OCI-M2 (cell line): ENCODE measurements around the gene MZF1.
A peak's percentile ranks its signal among the peaks of the same experiment; 100 is the strongest.
"Not testable (repeated sequence)": the region's sequence is repeated elsewhere in the genome, so short reads cannot be mapped to it uniquely, and the experiment has no call there.

ENCODE experiments used
- DNase-seq: peaks from one replicate; lab custom pipeline; 2025; ENCODE audit not compliant: unreplicated experiment; lab: John Stamatoyannopoulos, UW

The MZF1 gene

DNA sequence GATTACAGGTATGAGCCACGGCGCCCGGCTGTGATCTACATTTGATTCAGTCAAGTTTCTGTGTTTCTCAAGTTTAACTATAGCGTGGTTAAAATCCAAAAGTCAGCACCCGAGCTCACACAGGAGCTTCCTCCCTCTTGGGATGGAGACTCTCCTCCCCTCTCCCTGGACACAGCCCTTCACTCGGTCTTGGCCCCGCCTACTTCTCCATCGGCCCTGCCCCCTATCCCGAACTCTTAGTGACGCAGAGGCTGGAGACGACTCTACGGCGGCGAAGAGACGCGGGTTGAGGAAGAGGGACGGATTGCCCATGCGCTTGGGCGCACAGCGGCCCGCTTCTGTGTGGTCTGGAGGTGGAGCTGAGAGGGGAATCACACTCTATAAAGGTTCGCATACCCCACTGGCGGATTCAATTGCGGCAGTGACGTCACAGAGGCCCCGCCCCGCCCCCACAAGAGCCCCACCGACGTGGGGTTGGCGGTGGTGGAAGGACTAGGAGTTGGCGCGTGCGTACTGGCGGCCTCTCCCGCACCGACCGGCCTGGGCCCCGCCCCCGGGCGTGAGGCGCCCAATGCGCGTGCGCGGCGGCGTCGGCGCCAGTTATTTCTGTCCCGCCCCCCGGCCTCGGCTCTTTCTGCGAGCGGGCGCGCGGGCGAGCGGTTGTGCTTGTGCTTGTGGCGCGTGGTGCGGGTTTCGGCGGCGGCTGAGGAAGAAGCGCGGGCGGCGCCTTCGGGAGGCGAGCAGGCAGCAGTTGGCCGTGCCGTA lies 29.1 kb downstream of the MZF1 start, which contains the start of gene TRIM28:
Gene TRIM28, plus strand, starts transcription at position 239 of the 765 bp plus-strand sequence. CDS start 694 bp downstream, outside the sequence.
- DNase-seq: no peak

DNA sequence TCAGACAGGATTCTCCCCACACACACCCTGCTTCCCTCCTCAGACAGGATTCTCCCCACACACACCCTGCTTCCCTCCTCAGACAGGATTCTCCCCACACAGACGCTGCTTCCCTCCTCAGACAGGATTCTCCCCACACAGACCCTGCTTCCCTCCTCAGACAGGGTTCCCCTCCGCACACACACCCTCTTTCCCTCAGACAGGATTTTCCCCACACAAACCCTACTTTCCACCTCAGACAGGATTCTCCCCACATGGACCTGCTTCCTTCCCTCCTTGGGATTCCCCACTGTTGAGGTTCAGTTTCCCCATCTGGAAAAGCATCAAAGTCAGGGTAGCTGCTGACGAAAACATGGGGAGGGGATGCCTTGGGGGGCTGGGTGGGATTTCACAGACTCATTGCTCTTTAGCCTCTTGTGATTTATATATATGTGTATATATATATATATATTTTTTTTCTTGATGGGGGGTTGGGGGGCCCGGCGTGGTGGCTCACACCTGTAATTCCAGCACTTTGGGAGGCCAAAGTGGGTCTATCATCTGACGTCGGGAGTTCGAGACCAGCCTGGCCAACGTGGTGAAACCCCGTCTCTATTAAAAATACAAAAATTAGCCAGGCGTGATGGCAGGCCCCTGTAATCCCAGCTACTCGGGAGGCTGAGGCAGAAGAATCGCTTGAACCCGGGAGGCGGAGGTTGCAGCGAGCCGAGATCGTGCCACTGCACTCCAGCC lies 30.3 kb downstream of the MZF1 start:
- not testable (repeated sequence) for DNase-seq

DNA sequence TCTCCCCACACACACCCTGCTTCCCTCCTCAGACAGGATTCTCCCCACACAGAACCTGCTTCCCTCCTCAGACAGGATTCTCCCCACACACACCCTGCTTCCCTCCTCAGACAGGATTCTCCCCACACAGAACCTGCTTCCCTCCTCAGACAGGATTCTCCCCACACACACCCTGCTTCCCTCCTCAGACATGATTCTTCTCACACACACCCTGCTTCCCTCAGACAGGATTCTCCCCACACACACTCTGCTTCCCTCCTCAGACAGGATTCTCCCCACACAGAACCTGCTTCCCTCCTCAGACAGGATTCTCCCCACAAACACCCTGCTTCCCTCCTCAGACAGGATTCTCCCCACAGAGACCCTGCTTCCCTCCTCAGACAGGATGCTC lies 34.0 kb downstream of the MZF1 start:
- DNase-seq: not testable (repeated sequence)

DNA sequence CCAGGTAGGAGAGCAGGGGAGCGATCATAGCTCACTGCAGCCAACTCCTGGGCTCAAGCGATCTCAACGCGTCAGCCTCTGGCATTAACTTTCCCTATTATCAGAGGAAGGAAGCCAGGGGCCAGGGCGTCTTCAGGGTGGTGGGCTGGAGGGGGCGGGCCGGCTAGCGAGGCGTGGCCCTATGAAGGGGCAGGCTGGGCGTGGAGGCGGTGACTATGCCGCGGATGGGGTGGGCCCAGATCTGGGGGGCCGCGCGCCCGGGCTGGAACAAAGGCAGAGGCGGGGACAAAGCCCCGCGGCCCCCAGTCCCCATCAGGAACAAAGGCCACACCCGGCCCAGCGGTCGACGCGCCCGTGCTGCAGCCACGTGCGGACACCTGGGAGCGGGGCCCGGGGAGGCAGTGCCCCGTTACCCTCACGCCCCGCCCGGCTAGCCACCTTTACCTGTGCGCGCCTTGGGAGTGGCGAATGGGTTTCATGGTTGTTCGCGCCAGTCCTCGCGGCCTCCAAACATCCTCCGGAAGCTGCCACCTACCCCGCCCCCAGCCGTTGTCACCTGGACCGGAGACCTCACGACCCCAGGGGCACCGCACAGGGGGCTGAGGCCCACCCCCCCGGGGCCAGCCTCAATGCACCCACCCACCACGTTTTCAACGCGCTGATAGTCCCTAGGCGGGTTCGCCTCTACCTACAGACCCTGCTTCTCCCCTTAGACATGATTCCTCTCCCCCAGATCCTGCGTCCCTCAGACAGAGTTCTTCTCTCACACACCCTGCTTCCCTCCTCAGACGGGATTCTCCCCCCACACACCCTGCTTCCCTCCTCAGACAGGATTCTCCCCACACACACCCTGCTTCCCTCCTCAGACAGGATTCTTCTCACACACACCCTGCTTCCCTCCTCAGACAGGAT lies 34.6 kb downstream of the MZF1 start:
- DNase-seq: peak; percentile 84

DNA sequence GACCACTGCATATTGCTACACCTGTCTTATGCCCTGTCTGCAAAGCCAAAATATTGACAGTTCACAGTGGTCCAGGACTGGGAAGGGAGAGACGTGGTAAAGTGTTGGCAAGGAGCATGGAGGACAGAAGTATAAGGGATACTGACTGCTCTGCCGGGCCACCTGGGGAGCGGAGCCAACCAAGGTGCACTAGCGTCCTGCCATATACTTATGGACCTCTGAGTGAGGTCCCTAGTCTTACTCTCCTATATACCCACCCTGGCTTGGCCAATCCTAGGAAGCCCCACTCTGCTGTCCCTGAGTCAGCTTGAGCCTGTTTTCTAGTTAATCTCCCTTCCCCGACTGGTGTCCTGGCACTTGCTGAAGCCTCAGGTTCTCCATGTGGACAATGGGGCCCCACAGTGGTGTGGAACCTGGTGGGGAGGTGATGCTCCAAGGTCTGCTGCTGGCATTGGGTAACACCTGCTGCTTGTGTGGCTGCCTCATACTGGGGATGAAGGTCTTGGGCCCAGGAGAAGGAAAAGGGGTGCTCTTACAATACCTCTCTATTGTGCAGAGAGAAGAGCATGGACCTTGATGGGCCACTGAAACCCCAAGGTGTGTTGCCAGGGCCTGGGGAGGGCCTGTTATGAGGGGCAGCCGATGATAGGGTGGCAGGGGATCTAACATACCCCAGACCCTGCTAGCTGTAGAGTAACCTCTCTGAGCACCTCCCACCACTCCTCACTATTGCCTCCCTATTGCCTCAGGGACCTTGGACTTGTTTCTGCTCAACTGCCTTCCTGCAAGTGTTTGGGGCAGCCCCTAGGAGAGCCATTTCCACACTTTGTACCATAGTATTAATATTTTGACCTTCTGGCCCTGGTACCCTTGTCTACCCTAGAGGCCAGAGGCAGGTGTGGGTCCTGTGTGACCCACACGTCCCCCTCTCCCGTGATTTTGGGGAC lies 36.0 kb downstream of the MZF1 start:
- no peak for DNase-seq

DNA sequence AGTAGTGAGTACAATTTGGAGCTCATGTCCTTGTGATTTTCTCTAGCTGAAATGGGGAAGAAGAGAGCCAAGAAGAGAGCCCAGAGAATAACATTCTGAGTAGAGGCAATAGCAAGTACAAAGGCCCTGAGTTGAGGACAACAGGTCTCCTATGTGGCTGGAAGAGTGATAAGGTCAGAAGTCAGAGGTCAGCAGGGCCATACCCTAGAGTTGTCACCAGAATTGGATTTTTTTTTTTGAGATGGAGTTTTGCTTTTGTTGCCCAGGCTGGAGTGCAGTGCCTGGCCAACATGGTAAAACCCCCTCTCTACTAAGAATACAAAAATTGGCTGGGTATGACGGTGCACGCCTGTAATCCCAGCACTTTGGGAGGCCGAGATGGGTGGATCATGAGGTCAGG lies 37.3 kb downstream of the MZF1 start:
- no peak for DNase-seq

DNA sequence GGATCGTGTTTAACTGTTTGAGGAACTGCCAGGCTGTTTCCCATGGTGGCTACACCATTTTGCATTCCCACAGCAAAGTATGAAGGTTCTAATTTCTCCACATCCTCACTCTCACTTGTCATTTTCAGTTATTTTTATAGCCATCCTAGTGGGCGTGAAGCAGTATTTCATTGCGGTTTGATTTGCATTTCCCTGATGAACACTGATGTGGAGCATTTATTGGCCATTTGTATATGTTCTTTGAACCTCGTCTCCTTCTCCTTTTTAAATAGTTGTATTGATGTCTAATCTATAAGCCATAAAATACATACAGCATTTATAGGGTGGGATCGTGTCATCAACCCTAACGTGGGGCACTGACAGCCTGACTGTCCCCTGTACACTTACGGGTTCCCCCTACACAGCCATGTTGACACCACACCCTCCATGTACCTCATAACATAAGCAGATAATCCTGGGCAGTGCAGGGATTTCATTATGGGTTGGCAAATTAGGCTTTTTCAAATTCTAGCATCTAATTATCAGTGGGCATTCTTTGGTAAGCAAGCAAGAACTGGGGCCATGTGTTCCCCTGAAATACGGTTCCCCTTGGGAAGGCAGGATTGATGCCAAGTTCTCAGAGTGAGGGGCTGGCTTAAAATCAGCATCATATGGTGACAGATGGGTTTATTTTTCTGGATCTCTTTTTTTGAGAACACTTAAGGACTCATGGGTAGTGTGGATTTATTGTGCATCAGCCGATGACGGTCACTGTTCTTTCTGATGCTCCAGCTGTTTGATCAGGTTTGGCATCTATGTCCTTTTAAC lies 41.9 kb downstream of the MZF1 start:
- no peak for DNase-seq

DNA sequence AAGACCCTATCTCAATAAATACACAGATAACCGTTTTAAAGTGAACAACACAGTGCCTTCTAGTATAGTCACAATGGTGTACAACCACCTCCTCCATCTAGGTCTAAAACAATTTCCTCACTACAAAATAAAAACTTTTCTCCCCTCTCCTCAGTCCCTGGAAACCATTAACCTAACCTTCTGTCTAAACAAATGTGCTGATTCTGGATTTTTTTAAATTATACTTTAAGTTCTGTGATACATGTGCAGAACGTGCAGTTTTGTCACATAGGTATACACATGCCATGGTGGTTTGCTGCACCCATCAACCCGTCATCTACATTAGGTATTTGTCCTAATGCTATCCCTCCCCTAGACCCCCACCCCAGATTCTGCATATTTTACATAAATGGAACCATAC lies 43.7 kb downstream of the MZF1 start:
- no peak for DNase-seq

DNA sequence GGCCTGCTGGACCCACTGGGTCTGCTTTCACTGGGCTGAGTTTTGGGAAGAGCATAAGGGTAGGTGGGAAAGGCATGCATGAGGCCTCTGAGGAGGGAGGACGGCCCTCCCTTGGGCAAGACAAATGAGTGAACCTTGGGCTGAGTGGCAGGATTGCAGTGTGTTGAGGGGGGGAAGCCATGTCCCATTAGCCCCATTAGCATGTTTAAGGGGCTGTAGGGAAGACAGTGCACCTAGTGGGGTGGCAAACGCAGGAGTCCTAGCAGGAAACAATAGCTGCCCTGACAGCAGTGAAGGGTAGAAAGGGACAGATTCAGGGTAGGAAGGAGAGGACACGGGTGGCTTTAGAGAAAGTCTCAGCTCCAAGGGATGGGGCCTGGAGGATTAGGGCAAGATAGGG lies 50.4 kb downstream of the MZF1 start:
- DNase-seq: no peak

DNA sequence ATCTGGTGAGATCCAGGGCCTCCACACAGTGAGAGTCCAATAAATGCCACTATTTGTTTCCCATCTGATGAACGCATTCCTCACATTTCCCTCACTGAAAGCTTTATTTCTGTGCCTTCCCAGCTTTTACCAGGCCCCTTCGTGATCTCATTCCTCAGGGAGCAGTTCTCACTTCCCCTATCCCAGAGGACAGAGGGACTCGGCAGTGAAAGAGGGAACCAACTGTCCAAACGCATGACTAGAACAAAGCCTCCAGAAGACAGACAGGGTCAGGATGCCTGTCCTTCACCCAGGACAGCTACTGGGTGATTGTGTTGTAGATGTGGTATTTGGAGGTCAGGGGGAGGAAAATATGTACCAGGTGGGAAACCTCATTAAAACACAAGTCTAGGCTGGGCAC lies 51.5 kb downstream of the MZF1 start:
- DNase-seq: no peak

DNA sequence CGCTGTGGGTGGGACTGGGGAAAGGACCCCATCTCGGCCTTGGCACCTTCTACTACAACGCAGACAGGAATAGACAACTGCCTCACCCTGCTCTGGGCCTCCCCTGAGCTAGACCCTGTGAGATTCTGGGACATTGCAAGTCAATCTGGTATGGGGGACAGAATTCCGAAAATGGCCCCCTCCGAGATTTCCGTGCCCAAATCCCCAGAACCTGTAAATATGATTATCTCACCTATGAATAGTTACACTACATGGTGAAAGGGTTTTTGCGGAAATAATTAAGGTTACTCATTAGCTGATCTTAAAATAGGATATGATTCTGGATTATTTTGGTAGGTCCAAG lies 52.9 kb downstream of the MZF1 start:
- DNase-seq: no peak

DNA sequence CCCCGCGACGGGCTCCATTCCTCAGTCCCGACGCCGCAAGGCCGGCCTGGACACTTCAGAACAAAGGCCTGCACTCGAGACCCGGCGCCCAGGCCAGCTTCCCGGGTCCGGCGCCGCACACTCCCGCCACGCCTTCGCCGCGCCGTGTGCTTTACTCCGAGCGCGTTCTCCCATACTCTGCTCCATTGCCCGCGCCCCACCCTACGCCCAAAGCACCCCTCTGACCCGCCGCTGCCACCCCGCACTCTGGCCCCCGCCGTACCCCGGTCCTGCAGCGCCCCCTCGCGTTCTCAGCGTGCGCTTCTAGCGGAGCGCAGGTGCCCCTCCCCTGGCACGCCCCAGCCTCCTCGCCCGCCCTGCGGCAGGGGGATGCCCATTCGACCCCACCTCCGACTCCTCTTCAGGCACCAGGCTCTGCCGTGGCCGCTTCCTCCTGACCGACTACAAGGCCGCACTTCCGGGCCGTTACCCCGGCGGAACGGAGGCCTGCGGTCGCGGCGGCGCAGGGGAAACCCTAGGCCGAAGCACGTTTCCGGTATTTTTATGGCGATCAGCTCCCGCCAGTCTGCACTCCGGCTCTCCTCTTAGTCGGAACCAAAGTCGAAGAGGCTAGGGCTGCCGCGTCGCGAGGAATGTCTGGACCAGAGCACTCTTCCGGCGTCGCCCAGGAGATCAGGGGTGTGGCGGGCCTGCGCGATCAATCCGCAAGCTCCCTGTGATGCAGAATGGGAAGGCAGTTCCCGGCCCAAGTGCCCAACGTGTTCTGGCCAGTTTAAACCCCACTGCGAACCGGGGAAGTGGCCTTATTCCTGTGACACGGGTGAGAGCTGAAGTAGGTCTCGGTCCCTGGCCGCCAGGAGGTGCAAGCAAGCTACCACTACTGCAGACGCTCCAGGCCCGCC lies 53.5 kb downstream of the MZF1 start, which contains the start of gene ZBTB45:
Gene ZBTB45, minus strand, starts transcription at position 456 of the 902 bp plus-strand sequence. CDS start 2,137 bp downstream, outside the sequence.
- peak; percentile 89 for DNase-seq

DNA sequence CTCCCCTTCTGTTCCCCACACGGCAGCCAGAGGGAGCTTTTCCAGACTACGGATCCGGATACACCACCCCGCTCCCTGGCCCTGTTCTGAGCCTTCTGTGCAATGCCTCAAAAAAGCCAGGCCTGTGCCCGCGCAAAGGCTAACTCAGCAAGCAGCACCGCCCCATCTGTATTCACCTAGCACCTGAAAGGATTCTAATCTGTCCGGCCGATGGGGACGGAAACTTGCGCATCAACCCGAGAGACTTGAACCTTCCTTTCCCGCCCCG lies 54.1 kb downstream of the MZF1 start:
- DNase-seq: no peak

DNA sequence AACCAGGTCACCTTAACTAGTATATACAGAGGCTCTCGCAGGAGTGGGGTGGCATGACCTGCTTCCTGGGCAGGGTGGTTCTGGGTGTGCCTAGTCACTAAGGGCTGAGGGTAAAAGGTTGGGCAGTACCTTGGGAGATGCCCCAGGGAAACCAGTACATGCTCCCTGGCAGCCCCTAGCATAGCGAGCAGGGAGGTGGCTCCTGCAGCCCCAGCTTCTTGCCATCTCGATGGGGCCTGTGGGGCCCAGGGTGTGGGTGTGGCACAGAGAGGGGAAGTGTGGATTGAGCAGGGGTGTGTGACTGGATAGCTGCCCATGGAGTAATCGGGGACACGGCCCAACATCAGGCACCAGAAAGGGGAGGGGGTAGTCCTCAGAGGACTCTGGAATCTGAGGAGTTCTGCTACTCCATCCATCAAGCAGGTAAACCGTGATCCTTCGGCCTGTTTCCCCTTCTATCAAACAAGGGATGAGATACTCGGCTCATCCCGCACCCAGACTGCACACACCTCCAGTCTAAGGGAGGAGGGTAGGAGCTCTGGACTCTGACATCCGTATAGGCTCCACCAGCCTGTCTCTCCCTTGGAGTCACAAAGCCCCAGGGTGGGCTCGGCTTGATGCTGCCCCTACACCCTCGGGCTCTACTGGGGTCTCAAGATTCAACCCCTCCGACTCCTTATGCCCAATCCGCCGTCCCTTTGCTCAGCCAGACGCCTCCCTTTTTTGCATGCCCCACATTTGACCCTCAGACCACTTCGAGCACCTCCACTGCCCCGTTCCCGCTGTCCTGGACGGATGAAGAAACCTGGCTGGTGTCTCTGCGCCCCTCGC lies 54.7 kb downstream of the MZF1 start:
- no peak for DNase-seq

DNA sequence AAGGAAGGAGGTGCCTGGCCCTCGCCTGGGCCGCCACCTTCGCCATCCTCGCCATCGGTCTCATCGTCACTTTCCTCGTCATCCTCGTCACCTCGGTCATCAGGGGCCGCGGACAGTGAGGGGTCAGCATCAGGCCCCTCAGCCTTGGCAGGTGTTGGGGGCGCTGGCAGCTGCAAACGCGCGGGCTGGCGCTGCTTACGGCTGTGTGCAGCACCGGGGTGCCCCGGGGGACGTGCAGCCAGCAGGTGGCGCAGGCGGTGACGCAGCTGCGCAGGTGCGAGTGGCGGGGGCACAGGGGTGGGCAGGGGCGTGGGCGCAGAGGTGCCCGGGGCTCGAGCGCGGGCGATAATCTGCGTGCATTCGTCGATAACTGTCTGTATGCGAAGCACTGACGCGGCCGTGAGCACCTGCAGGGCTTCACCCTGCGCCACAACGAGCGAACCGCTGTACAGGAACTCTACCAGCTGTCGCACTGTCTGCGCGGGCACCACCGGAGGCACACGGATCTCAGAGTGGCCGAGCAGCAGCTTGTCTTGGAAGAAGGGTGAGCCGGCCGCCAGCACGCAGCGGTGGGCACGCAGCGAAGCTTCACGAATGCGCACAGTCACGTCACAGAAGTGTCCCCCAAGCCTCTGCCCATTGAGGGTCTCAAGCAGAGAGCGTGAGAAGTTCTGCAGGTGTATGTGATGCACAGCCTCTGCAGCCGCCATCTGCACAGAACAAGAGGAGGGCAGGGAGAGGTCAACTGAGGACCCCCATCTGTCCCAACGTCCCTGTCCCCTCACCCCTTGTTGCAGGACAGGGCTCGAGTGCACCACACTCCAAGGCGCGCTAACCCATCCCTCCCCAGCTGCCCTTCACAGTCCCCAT lies 55.9 kb downstream of the MZF1 start:
- DNase-seq: no peak

DNA sequence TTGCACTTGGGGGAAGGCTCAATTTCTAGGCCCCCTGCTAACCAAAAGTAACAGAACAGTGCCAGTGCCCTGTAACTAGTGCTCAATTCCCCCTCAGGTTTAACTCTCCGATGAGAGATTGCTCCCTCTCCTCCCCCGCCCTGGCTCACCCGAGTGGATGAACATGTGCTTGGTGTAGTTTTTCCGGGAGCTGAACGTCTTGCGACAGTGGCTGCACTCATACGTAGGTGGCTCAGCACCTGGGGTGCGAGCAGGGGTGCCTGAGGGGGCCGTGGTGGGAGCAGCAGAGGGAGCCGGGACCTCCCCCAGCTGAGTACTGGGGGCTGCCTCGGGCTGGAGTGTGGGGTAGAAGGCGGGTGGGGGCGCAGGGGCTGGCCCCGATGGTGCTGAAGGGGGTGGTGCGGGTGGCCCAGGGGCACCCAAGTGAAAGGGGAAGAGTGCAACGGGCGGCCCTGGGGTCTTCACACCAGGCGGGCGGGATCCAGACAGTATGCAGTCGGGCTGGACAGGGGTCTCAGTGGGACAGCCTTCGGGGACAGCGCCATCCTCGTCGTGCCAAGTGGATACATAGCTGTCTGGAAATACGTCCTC lies 56.8 kb downstream of the MZF1 start:
- no peak for DNase-seq

DNA sequence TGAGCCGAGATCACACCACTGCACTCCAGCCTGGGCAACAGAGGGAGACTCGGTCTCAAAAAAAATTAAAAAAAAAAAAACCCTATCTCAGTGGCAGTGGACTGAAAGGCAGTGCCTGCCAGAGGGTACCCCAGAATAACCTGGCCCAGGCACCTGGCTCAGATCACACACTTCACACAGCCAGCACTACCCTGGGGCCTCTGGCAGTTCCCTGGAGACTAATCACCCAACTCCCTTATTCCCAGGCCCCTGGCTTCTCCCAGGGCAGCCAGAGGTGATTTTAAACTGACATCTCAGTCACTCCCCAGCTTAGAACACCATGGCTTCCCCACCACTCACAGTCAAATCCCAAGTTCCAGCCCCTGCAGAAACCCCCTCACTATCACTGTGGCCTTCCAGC lies 57.9 kb downstream of the MZF1 start:
- DNase-seq: no peak
